ENCODE results near the gene OR6F1. TPM values are rescaled to one million over a fixed set of nuclear protein-coding genes. Genes with fewer than 3 reads are reported as not detected.
"Not testable (repeated sequence)": the region's sequence is repeated elsewhere in the genome, so short reads cannot be mapped to it uniquely, and the experiment has no call there.

OR6F1 gene
- total and polyA plus RNA-seq, 2 experiments from 2014 or later = not detected

DNA sequence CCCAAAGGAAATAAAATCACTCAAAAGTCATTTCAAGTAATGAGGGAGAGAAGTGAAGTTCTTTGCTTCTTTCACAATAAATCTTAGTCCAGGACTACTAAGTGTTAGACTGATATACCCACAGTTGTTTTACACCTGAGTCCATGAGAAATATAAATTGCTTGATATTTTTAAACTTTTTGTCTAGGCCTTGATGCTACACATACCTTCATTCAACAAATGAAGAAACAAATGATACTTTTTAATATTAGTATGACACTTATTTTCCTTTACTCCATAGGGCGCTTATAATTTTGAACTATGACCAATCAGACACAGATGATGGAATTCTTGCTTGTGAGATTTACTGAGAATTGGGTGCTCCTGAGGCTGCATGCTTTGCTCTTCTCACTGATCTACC, 21.9 kb upstream of the OR6F1 start, which contains the start of gene OR14K1:
TSS of gene OR14K1 (plus strand) at position 301 of the 400 bp plus-strand sequence. CDS start at position 301, 0 bp downstream.
- H3K9me2 ChIP-seq (ENCODE audit: insufficient read depth) = no peaks in the 10 kb centered on the region
- no peaks in the 10 kb centered on the region for H3K27me3 ChIP-seq (replicated peaks; ENCODE audit: insufficient read depth)
- no peaks in the 10 kb centered on the region for H3K79me2 ChIP-seq (ENCODE audit: insufficient read depth)
- no peaks in the 10 kb centered on the region for H4K20me1 ChIP-seq (ENCODE audit: insufficient read depth)
- no peak for TF ChIP-seq EZH2 (IDR thresholded peaks at IDR 0.05; ENCODE audit: insufficient read depth, poor library complexity, severe bottlenecking)
- TF ChIP-seq EZH2phosphoT487 (IDR thresholded peaks at IDR 0.05; ENCODE audit: insufficient read depth, low read depth) = no peak
- H3K27ac ChIP-seq = no peak within 1 kb of the TSS
- in situ Hi-C loops (cut with MboI) = no loop called here
- H3K9me3 ChIP-seq (ENCODE audit: low read depth) = no peaks in the 10 kb centered on the region
- H3K4me2 ChIP-seq (ENCODE audit: unreplicated experiment) = no peak within 1 kb of the TSS
- no peaks in the 10 kb centered on the region for H3F3A ChIP-seq (ENCODE audit: insufficient read depth)
- no peak within 1 kb of the TSS for H3K9ac ChIP-seq
- H2AFZ ChIP-seq = no peak within 1 kb of the TSS
- no peak within 1 kb of the TSS for H3K4me3 ChIP-seq
- no peaks in the 10 kb centered on the region for H3K36me3 ChIP-seq (ENCODE audit: low read depth)
- DNase-seq = no peak
- 41 to 47% methylated on average over 1 of the region's 1 CpG for WGBS, 2 experiments (ENCODE audit: low coverage in 1 of 2, low lambda C conversion rate in 2 of 2, missing lambda C conversion rate in 2 of 2)
- H3K4me1 ChIP-seq (ENCODE audit: insufficient read depth) = no peaks in the 10 kb centered on the region

DNA sequence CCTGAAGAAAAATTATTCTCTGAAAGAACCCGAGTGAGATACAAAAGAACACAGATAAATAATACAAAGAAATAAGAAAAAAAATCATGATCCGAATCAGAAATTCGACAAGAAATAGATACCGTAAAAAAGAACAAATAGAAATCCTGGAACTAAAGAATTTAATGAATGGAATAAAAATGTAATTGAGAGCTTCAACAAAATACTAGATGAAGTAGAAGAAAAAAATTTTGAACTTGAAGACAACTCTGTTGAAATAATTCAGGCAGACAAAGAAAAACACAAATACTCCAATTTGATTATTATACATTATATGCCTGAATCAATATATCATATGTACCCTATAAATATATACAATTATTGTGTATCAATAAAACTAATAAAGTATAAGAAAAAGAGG, 4.8 kb upstream of the OR6F1 start:
- H3K79me2 ChIP-seq (ENCODE audit: insufficient read depth) = no peaks in the 10 kb centered on the region
- TF ChIP-seq EZH2phosphoT487 (IDR thresholded peaks at IDR 0.05; ENCODE audit: insufficient read depth, low read depth) (no peak), EZH2 (IDR thresholded peaks at IDR 0.05; ENCODE audit: insufficient read depth, poor library complexity, severe bottlenecking) (no peak)
- H3K9me3 ChIP-seq (ENCODE audit: low read depth) = peaks cover 5% of the 10 kb centered on the region
- H3K4me2 ChIP-seq (ENCODE audit: unreplicated experiment) = no peak overlapping the region
- H3K27me3 ChIP-seq (replicated peaks; ENCODE audit: insufficient read depth) = no peaks in the 10 kb centered on the region
- no peak overlapping the region for H2AFZ ChIP-seq
- no peak for DNase-seq
- WGBS, 2 experiments (ENCODE audit: low coverage in 1 of 2, low lambda C conversion rate in 2 of 2, missing lambda C conversion rate in 2 of 2) = 30 to 32% methylated on average over 4 of the region's 4 CpGs
- H3K4me3 ChIP-seq = no peak overlapping the region
- H4K20me1 ChIP-seq (ENCODE audit: insufficient read depth) = no peaks in the 10 kb centered on the region; the same call in 1 of the 2 replicates
- no peak overlapping the region for H3K9ac ChIP-seq
- no peaks in the 10 kb centered on the region for H3F3A ChIP-seq (ENCODE audit: insufficient read depth)
- H3K36me3 ChIP-seq (ENCODE audit: low read depth) = no peaks in the 10 kb centered on the region
- H3K9me2 ChIP-seq (ENCODE audit: insufficient read depth) = no peaks in the 10 kb centered on the region
- in situ Hi-C loops (cut with MboI) = no loop called here
- no peaks in the 10 kb centered on the region for H3K4me1 ChIP-seq (ENCODE audit: insufficient read depth)
- no peak overlapping the region for H3K27ac ChIP-seq

- no peaks in the 10 kb centered on the region for H3K4me1 ChIP-seq (ENCODE audit: insufficient read depth)
Measured at GRCh38 chr1:247713753-247714152, 2.7 kb downstream of the OR6F1 start.

GRCh38 chr1:247710681-247711080, 5.8 kb downstream of the OR6F1 start:
- H3K9me2 ChIP-seq (ENCODE audit: insufficient read depth); H2AFZ ChIP-seq; H3F3A ChIP-seq (ENCODE audit: insufficient read depth); H3K79me2 ChIP-seq (ENCODE audit: insufficient read depth); H3K27ac ChIP-seq; H3K4me1 ChIP-seq (ENCODE audit: insufficient read depth); H4K20me1 ChIP-seq (ENCODE audit: insufficient read depth); in situ Hi-C loops (cut with MboI); H3K9me3 ChIP-seq (ENCODE audit: low read depth); DNase-seq; H3K27me3 ChIP-seq (replicated peaks; ENCODE audit: insufficient read depth); H3K9ac ChIP-seq; H3K36me3 ChIP-seq (ENCODE audit: low read depth); H3K4me2 ChIP-seq (ENCODE audit: unreplicated experiment); H3K4me3 ChIP-seq: not testable (repeated sequence)
- 35 to 39% methylated on average over 8 of the region's 8 CpGs for WGBS, 2 experiments (ENCODE audit: low coverage in 1 of 2, low lambda C conversion rate in 2 of 2, missing lambda C conversion rate in 2 of 2)

More at GRCh38 chr1:247713753-247714152, 2.7 kb downstream of the OR6F1 start:
- no peak overlapping the region for H3K27ac ChIP-seq
- H3K9ac ChIP-seq = no peak overlapping the region
- no peaks in the 10 kb centered on the region; the same call in 1 of the 2 replicates for H4K20me1 ChIP-seq (ENCODE audit: insufficient read depth)
- TF ChIP-seq EZH2phosphoT487 (IDR thresholded peaks at IDR 0.05; ENCODE audit: insufficient read depth, low read depth) (no peak), EZH2 (IDR thresholded peaks at IDR 0.05; ENCODE audit: insufficient read depth, poor library complexity, severe bottlenecking) (no peak)
- in situ Hi-C loops (cut with MboI) = no loop called here
- no peaks in the 10 kb centered on the region for H3K27me3 ChIP-seq (replicated peaks; ENCODE audit: insufficient read depth)
- H3F3A ChIP-seq (ENCODE audit: insufficient read depth) = no peaks in the 10 kb centered on the region
- peaks cover 10% of the 10 kb centered on the region for H3K9me3 ChIP-seq (ENCODE audit: low read depth)
- H3K4me3 ChIP-seq = no peak overlapping the region
- no peaks in the 10 kb centered on the region for H3K9me2 ChIP-seq (ENCODE audit: insufficient read depth)
- H3K36me3 ChIP-seq (ENCODE audit: low read depth) = no peaks in the 10 kb centered on the region
- no peak for DNase-seq
- no peak overlapping the region for H2AFZ ChIP-seq
- 45 to 54% methylated on average over 7 of the region's 7 CpGs for WGBS, 2 experiments (ENCODE audit: low coverage in 1 of 2, low lambda C conversion rate in 2 of 2, missing lambda C conversion rate in 2 of 2)
- H3K4me2 ChIP-seq (ENCODE audit: unreplicated experiment) = no peak overlapping the region
- no peaks in the 10 kb centered on the region for H3K79me2 ChIP-seq (ENCODE audit: insufficient read depth)

- Histone ChIP-seq H4K20me1 (ENCODE audit: insufficient read depth) (no peaks in the 10 kb centered on the region), H3F3A (ENCODE audit: insufficient read depth) (no peaks in the 10 kb centered on the region), H3K9ac (no peak overlapping the region), H2AFZ (no peak overlapping the region), H3K27me3 (replicated peaks; ENCODE audit: insufficient read depth) (no peaks in the 10 kb centered on the region), H3K9me2 (ENCODE audit: insufficient read depth) (no peaks in the 10 kb centered on the region), H3K9me3 (ENCODE audit: low read depth) (no peaks in the 10 kb centered on the region), H3K4me2 (ENCODE audit: unreplicated experiment) (no peak overlapping the region), H3K27ac (no peak overlapping the region), H3K4me1 (ENCODE audit: insufficient read depth) (no peaks in the 10 kb centered on the region), H3K4me3 (no peak overlapping the region), H3K36me3 (ENCODE audit: low read depth) (no peaks in the 10 kb centered on the region), H3K79me2 (ENCODE audit: insufficient read depth) (no peaks in the 10 kb centered on the region)
- no peak for TF ChIP-seq EZH2phosphoT487 (IDR thresholded peaks at IDR 0.05; ENCODE audit: insufficient read depth, low read depth)
- TF ChIP-seq EZH2 (IDR thresholded peaks at IDR 0.05; ENCODE audit: insufficient read depth, poor library complexity, severe bottlenecking) = no peak
- in situ Hi-C loops (cut with MboI) = no loop called here
- WGBS, 2 experiments (ENCODE audit: low coverage in 1 of 2, low lambda C conversion rate in 2 of 2, missing lambda C conversion rate in 2 of 2) = 72 to 83% methylated on average over 1 of the region's 1 CpG
- DNase-seq = no peak
Measured at GRCh38 chr1:247701338-247701737, 15.1 kb downstream of the OR6F1 start.
